Sigmoid colon (tissue), 4 donors: ENCODE measurements around the gene HTRA2.

Experiments
- CTCF ChIP-seq, 4 experiments: fragments of 450-650 bp in 3 of 4; fragments of 200-600 bp in 1 of 4; IDR thresholded peaks; one replicate each; pipeline ENCODE4 v1.5.1; 2016 to 2019; ENCODE audit warnings: antibody characterized with exemption in 4 of 4, mild to moderate bottlenecking in 3 of 4, moderate library complexity in 2 of 4
- POLR2A ChIP-seq, 2 donors: fragments of 450-650 bp; IDR thresholded peaks; one replicate each; pipeline ENCODE4 v1.6.1; 2016; ENCODE audit warnings: antibody characterized with exemption in 2 of 2, mild to moderate bottlenecking in 2 of 2, moderate library complexity in 2 of 2
- POLR2AphosphoS5 ChIP-seq, 4 donors: sonication (generic); formaldehyde crosslinking; IDR thresholded peaks; one replicate each; pipeline ENCODE4 v1.6.1; 2017; ENCODE audit warnings: antibody characterized with exemption in 4 of 4

GRCh38 chr2:74498500-74499266 is 31.1 kb upstream of the HTRA2 start:
- TF ChIP-seq POLR2A (IDR thresholded peaks at IDR 0.05) (no peak), CTCF (IDR thresholded peaks at IDR 0.05) (no peak), POLR2AphosphoS5 (IDR thresholded peaks at IDR 0.05) (no peak)
